Breast epithelium (tissue), 3 donors: ENCODE results near the gene MRTFB.

Source experiments
- POLR2A ChIP-seq: fragments of 450-650 bp; IDR thresholded peaks from one replicate; pipeline ENCODE4 v1.6.1; 2016; ENCODE audit warnings: antibody characterized with exemption, mild to moderate bottlenecking, moderate library complexity
- POLR2AphosphoS5 ChIP-seq, 3 donors: sonication (generic); formaldehyde crosslinking; IDR thresholded peaks; one replicate each; pipeline ENCODE4 v1.6.1; 2017; ENCODE audit warnings: antibody characterized with exemption in 3 of 3
- TF ChIP-seq, protein P1 (sequence below), 3 donors: fragments of 450-650 bp; IDR thresholded peaks; one replicate each; pipeline ENCODE4 v1.5.1; 2016 to 2017; ENCODE audit warnings: antibody characterized with exemption in 3 of 3, mild to moderate bottlenecking in 3 of 3, moderate library complexity in 3 of 3

DNA sequence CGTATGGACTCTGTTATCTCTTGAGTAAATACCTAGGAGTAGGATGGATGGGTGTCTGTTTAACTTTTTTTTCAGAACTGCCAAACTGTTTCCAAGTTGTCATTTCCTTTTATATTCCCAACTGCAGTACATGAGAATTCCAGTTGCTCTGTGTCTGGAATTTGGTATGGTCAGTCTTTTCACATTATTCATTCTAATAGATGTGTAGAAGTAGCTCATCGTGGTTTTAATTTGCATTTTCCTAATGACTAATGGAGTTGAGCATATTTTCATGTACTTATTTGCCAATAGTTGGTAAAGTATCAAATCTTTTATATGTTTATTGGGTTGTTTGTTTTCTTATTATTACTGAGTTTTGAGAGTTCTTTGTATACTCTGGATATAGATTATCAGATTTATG, 27.0 kb downstream of the MRTFB start:
- TF ChIP-seq, protein P1, sequence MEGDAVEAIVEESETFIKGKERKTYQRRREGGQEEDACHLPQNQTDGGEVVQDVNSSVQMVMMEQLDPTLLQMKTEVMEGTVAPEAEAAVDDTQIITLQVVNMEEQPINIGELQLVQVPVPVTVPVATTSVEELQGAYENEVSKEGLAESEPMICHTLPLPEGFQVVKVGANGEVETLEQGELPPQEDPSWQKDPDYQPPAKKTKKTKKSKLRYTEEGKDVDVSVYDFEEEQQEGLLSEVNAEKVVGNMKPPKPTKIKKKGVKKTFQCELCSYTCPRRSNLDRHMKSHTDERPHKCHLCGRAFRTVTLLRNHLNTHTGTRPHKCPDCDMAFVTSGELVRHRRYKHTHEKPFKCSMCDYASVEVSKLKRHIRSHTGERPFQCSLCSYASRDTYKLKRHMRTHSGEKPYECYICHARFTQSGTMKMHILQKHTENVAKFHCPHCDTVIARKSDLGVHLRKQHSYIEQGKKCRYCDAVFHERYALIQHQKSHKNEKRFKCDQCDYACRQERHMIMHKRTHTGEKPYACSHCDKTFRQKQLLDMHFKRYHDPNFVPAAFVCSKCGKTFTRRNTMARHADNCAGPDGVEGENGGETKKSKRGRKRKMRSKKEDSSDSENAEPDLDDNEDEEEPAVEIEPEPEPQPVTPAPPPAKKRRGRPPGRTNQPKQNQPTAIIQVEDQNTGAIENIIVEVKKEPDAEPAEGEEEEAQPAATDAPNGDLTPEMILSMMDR (IDR thresholded peaks at IDR 0.05), result no peak
- TF ChIP-seq POLR2A, result no peak
- no peak for TF ChIP-seq POLR2AphosphoS5 (IDR thresholded peaks at IDR 0.05)
